ENCODE results near the gene SLC30A10.

GRCh38 chr1:219903353-219903871, 24.9 kb downstream of the SLC30A10 start:
- TF ChIP-seq CTCF (IDR thresholded peaks at IDR 0.05) (no peak), POLR2A (IDR thresholded peaks at IDR 0.05) (no peak)

All from esophagus squamous epithelium (tissue), 4 donors.